GM19452 (cell line): Measurements from ENCODE around the gene SAMD8.
"Not testable (repeated sequence)": the region's sequence is repeated elsewhere in the genome, so short reads cannot be mapped to it uniquely, and the experiment has no call there.

ENCODE experiments used
- ATAC-seq: cut with Tn5 transposase; IDR thresholded peaks from one replicate; pipeline ENCODE4 v1.9.1; 2021; ENCODE audit not compliant: unreplicated experiment

The SAMD8 gene

GRCh38 chr10:75191821-75192568 lies 80.5 kb downstream of the SAMD8 start:
- no peak for ATAC-seq

GRCh38 chr10:75194625-75195024 lies 83.2 kb downstream of the SAMD8 start:
- not testable (repeated sequence) for ATAC-seq

- ATAC-seq, result no peak
Measured at GRCh38 chr10:75195035-75195763, 83.7 kb downstream of the SAMD8 start.

GRCh38 chr10:75197066-75197465 lies 85.6 kb downstream of the SAMD8 start:
- no peak for ATAC-seq

- no peak for ATAC-seq
Measured at GRCh38 chr10:75197906-75198305, 86.5 kb downstream of the SAMD8 start.

- ATAC-seq, result not testable (repeated sequence)
Measured at GRCh38 chr10:75199949-75200348, 88.5 kb downstream of the SAMD8 start.

GRCh38 chr10:75201793-75202307 lies 90.4 kb downstream of the SAMD8 start:
- no peak for ATAC-seq

GRCh38 chr10:75202321-75203045 lies 91.0 kb downstream of the SAMD8 start:
- ATAC-seq, result no peak

- not testable (repeated sequence) for ATAC-seq
Measured at GRCh38 chr10:75203046-75203620, 91.7 kb downstream of the SAMD8 start.

- ATAC-seq, result no peak
Measured at GRCh38 chr10:75203724-75204123, 92.3 kb downstream of the SAMD8 start.

- ATAC-seq, result no peak
Measured at GRCh38 chr10:75205908-75206307, 94.5 kb downstream of the SAMD8 start.

GRCh38 chr10:75206638-75207037 lies 95.2 kb downstream of the SAMD8 start:
- not testable (repeated sequence) for ATAC-seq

- ATAC-seq, result no peak
Measured at GRCh38 chr10:75207079-75207856, 95.8 kb downstream of the SAMD8 start.

- no peak for ATAC-seq
Measured at GRCh38 chr10:75207857-75208144, 96.3 kb downstream of the SAMD8 start.

GRCh38 chr10:75208181-75208580 lies 96.7 kb downstream of the SAMD8 start:
- no peak for ATAC-seq

- no peak for ATAC-seq
Measured at GRCh38 chr10:75209086-75209920, 97.8 kb downstream of the SAMD8 start.

GRCh38 chr10:75209921-75210281 lies 98.4 kb downstream of the SAMD8 start:
- ATAC-seq, result peak; percentile 50

- ATAC-seq, result peak; percentile 82
Measured at GRCh38 chr10:75210282-75211006, 99.0 kb downstream of the SAMD8 start, which contains the start of gene VDAC2. TSS of gene VDAC2 (plus strand) at chr10:75210796. CDS start at chr10:75211159, 363 bp downstream.
